ENCODE measurements around the gene LRIT2. TPM values are rescaled to one million over a fixed set of nuclear protein-coding genes. Genes with fewer than 3 reads are reported as not detected.

Gene LRIT2
- total RNA-seq, 1 donor, result not detected

DNA sequence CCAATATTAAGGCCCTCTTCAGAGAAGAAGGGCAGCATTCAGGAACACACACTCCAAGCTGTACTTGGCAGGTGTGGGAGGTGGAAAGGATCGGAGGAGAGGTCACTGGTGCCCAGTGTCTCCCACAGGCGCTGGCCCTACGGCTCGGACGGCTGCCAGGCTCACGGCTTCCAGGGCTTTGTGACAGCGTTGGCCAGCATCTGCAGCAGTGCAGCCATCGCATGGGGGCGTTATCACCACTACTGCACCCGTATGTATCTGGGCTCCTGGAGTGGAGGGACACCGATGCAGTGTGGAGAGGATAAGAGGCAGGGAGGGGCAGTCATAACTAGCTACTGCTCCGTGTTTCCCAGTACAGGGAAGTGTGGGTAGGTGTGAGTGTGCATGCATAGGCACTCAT lies 23.4 kb upstream of the LRIT2 start:
- no peaks in the 10 kb centered on the region for H3K9me3 ChIP-seq (ENCODE audit: low read depth, low read length)
- peaks cover 7% of the 10 kb centered on the region for H3K27me3 ChIP-seq (ENCODE audit: insufficient read depth, low read length)
- no peaks in the 10 kb centered on the region for H3K36me3 ChIP-seq (ENCODE audit: insufficient read depth, low read length)
- H3K79me2 ChIP-seq (ENCODE audit: insufficient read depth, low read length), result no peaks in the 10 kb centered on the region
- no peak for DNase-seq (ENCODE audit: insufficient read length, low spot score, missing footprints)
- no peak overlapping the region for H3K4me2 ChIP-seq (ENCODE audit: insufficient read depth, low read length)
- H3K4me3 ChIP-seq (ENCODE audit: insufficient read depth, low read length), result no peak overlapping the region
- TF ChIP-seq, protein P1, sequence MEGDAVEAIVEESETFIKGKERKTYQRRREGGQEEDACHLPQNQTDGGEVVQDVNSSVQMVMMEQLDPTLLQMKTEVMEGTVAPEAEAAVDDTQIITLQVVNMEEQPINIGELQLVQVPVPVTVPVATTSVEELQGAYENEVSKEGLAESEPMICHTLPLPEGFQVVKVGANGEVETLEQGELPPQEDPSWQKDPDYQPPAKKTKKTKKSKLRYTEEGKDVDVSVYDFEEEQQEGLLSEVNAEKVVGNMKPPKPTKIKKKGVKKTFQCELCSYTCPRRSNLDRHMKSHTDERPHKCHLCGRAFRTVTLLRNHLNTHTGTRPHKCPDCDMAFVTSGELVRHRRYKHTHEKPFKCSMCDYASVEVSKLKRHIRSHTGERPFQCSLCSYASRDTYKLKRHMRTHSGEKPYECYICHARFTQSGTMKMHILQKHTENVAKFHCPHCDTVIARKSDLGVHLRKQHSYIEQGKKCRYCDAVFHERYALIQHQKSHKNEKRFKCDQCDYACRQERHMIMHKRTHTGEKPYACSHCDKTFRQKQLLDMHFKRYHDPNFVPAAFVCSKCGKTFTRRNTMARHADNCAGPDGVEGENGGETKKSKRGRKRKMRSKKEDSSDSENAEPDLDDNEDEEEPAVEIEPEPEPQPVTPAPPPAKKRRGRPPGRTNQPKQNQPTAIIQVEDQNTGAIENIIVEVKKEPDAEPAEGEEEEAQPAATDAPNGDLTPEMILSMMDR (IDR thresholded peaks at IDR 0.05; ENCODE audit: extremely low read depth, low read depth, low read length), result no peak
- no peaks in the 10 kb centered on the region for H4K20me1 ChIP-seq (ENCODE audit: insufficient read depth, low read length)
- no peak overlapping the region for H3K27ac ChIP-seq (ENCODE audit: low read depth, low read length)
- no peaks in the 10 kb centered on the region for H3K4me1 ChIP-seq (ENCODE audit: insufficient read depth, low read length)
- H2AFZ ChIP-seq (ENCODE audit: low read length), result no peak overlapping the region

DNA sequence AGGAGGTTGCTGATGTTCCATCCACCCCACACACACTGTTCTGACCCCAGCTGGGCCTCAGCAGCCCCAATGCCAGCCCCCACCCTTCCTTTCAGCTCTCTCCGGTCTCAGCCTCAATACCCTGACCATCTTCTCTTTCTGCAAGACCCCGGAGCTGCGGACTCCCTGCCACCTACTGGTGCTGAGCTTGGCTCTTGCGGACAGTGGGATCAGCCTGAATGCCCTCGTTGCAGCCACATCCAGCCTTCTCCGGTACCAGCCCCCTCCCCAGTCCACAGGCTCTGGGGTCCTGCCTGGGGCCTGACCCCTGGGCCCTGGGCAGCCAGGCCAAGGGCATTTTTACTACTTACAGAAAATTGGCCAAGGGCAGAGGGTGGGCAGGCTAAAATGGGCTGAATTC lies 22.2 kb upstream of the LRIT2 start:
- H3K79me2 ChIP-seq (ENCODE audit: insufficient read depth, low read length), result no peaks in the 10 kb centered on the region
- no peak overlapping the region for H3K4me2 ChIP-seq (ENCODE audit: insufficient read depth, low read length)
- H3K36me3 ChIP-seq (ENCODE audit: insufficient read depth, low read length), result no peaks in the 10 kb centered on the region
- H2AFZ ChIP-seq (ENCODE audit: low read length), result no peak overlapping the region
- H3K27me3 ChIP-seq (ENCODE audit: insufficient read depth, low read length), result peaks cover 7% of the 10 kb centered on the region
- H4K20me1 ChIP-seq (ENCODE audit: insufficient read depth, low read length), result no peaks in the 10 kb centered on the region
- DNase-seq (ENCODE audit: insufficient read length, low spot score, missing footprints), result no peak
- H3K4me3 ChIP-seq (ENCODE audit: insufficient read depth, low read length), result no peak overlapping the region
- H3K4me1 ChIP-seq (ENCODE audit: insufficient read depth, low read length), result no peaks in the 10 kb centered on the region
- no peaks in the 10 kb centered on the region for H3K9me3 ChIP-seq (ENCODE audit: low read depth, low read length)
- TF ChIP-seq, protein P1 (IDR thresholded peaks at IDR 0.05; ENCODE audit: extremely low read depth, low read depth, low read length), result no peak
- H3K27ac ChIP-seq (ENCODE audit: low read depth, low read length), result no peak overlapping the region

DNA sequence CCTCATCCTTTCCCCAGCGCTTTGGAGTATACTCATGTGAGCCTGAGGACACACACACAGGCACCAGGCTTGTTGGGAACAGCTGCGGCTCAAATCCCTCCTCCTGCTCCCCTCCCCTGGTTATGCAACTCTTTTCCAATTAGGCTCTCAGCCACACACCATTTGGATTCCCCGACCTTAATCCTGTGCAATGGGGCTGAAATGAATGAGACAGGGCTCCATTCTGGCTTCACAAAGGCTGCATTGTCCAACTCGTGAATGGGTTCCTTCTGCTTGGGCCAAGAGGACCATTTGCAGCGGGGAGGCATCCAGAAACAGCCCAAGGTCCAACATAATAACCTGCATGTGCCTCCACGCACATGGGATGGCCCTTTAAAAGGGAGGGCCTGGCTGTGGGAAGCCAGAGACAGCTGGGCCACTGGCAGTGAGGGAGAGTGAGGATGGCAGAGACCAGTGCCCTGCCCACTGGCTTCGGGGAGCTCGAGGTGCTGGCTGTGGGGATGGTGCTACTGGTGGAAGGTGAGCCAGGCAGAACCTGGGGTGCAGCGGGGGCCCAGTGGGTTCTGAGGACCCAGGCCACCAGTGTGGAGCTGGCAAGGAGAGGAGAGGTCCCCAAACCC lies 19.4 kb upstream of the LRIT2 start, which contains the start of gene RGR:
Gene RGR, plus strand, starts transcription at position 403 of the 620 bp plus-strand sequence. Its CDS starts 38 bp downstream, at position 441.
- H3K4me2 ChIP-seq (ENCODE audit: insufficient read depth, low read length), result no peak within 1 kb of the TSS
- DNase-seq (ENCODE audit: insufficient read length, low spot score, missing footprints), result no peak
- H3K79me2 ChIP-seq (ENCODE audit: insufficient read depth, low read length), result no peaks in the 10 kb centered on the region
- no peak within 1 kb of the TSS for H3K4me3 ChIP-seq (ENCODE audit: insufficient read depth, low read length)
- no peak within 1 kb of the TSS for H2AFZ ChIP-seq (ENCODE audit: low read length)
- TF ChIP-seq, protein P1 (IDR thresholded peaks at IDR 0.05; ENCODE audit: extremely low read depth, low read depth, low read length), result no peak
- H3K27ac ChIP-seq (ENCODE audit: low read depth, low read length), result no peak within 1 kb of the TSS
- no peaks in the 10 kb centered on the region for H3K4me1 ChIP-seq (ENCODE audit: insufficient read depth, low read length)
- H3K27me3 ChIP-seq (ENCODE audit: insufficient read depth, low read length), result peaks cover 7% of the 10 kb centered on the region
- no peaks in the 10 kb centered on the region for H3K9me3 ChIP-seq (ENCODE audit: low read depth, low read length)
- no peaks in the 10 kb centered on the region for H4K20me1 ChIP-seq (ENCODE audit: insufficient read depth, low read length)
- no peaks in the 10 kb centered on the region for H3K36me3 ChIP-seq (ENCODE audit: insufficient read depth, low read length)

DNA sequence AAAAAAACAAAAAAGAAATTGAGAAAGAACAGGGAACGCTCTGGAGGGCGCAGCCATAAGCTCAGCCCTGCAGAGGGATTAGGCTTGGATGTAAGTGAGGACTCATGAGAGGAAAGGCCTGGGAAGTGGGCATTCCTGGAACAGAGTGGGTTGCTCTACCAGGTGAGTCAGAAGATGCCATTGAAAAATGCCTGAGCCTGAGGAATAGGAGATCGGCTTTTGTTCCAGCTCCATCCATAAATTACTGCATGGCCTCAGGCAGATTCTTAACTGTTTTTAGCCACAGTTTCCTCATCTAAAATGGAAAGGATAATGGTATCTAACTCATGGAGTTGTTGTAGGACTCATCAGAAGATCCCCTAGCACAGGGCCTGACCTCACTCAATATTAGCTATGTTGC lies 18.4 kb upstream of the LRIT2 start:
- Histone ChIP-seq H3K4me3 (ENCODE audit: insufficient read depth, low read length) (no peak overlapping the region), H3K27me3 (ENCODE audit: insufficient read depth, low read length) (peaks cover 7% of the 10 kb centered on the region), H4K20me1 (ENCODE audit: insufficient read depth, low read length) (no peaks in the 10 kb centered on the region), H3K9me3 (ENCODE audit: low read depth, low read length) (no peaks in the 10 kb centered on the region), H3K36me3 (ENCODE audit: insufficient read depth, low read length) (no peaks in the 10 kb centered on the region), H3K79me2 (ENCODE audit: insufficient read depth, low read length) (no peaks in the 10 kb centered on the region), H3K4me1 (ENCODE audit: insufficient read depth, low read length) (no peaks in the 10 kb centered on the region), H3K4me2 (ENCODE audit: insufficient read depth, low read length) (no peak overlapping the region), H2AFZ (ENCODE audit: low read length) (no peak overlapping the region), H3K27ac (ENCODE audit: low read depth, low read length) (no peak overlapping the region)
- TF ChIP-seq, protein P1 (IDR thresholded peaks at IDR 0.05; ENCODE audit: extremely low read depth, low read depth, low read length), result no peak
- no peak for DNase-seq (ENCODE audit: insufficient read length, low spot score, missing footprints)

All from osteoblast (primary cell).